Mucosa of descending colon (tissue), 3 donors: ENCODE results near the gene STMN3. TPM values are rescaled to one million over a fixed set of nuclear protein-coding genes. Genes with fewer than 3 reads are reported as not detected.
A peak's percentile ranks its signal among the peaks of the same experiment; 100 is the strongest.

Experiments
- ATAC-seq: fragments of 200-7000 bp; cut with Tn5 transposase; one replicate; pipeline ENCODE4 v1.9.1; 2020; ENCODE audit warnings: mild to moderate bottlenecking, moderate library complexity
- DNase-seq, 3 donors: peaks; one replicate each; pipeline ENCODE4 v3.0.0-alpha.2; 2020
- H3K36me3 ChIP-seq: fragments of 200-600 bp; one replicate; pipeline ENCODE4 v1.8.0; 2021; ENCODE audit warnings: low read depth, mild to moderate bottlenecking
- H3K4me1 ChIP-seq: fragments of 200-600 bp; one replicate; pipeline ENCODE4 v1.8.0; 2021; ENCODE audit warnings: low read depth, mild to moderate bottlenecking
- H3K4me3 ChIP-seq: fragments of 200-600 bp; one replicate; pipeline ENCODE4 v1.8.0; 2021; ENCODE audit warnings: mild to moderate bottlenecking
- H3K9me3 ChIP-seq: fragments of 200-600 bp; one replicate; pipeline ENCODE4 v1.8.0; 2021; ENCODE audit warnings: mild to moderate bottlenecking
- CTCF ChIP-seq: fragments of 200-600 bp; IDR thresholded peaks from one replicate; pipeline ENCODE4 v1.8.0; 2022; ENCODE audit warnings: antibody characterized with exemption, mild to moderate bottlenecking
- intact Hi-C, 2 donors: fragments of 100-400 bp; cut with DNase I in 1 of 2; cut with micrococcal nuclease in 1 of 2; formaldehyde crosslinking; loops; one replicate each; pipeline versions ENCODE4 v1.11.0 to v1.11.1; 2022; cut with DNase I, micrococcal nuclease
- long read RNA-seq, 2 donors: library from polyadenylated mRNA; unstranded; transcript quantifications; one replicate each; pipeline ENCODE4 v2.0.0, GENCODE V29; 2019 to 2021
- total RNA-seq, 3 donors: library from RNA; stranded (reverse); fragmentation: NEBNext Ultra II Directional in 2 of 3; extraction: Animal tissue kit (Norgen Biotek cat#: 25700) in 2 of 3; gene quantifications; one replicate each; pipeline versions ENCODE4 v1.2.1 to v1.2.4, GENCODE V29; 2021 to 2023
- donor health status: DM: no; HTN: no; CAD: no; lungs with moderate emphysema.
- donor health status: DM: no; HTN: no; CAD: no.
- donor health status: DM: no; HTN: yes; CAD: no.

The STMN3 gene
- 10 to 100 TPM in 1 of 3 donors, 1 to 10 TPM in 2; 2.7 to 19.7 (median 6.7) TPM for total RNA-seq
- long read RNA-seq, donor 1, transcript STMN3-201 (5 exons, 2,255 nt) = major isoform, 34 of 46 reads
- long read RNA-seq, donor 1, partial matches to known transcripts = 2 of 46 reads
- long read RNA-seq, donor 1, other reads (novel, unspliced or antisense) = 10 of 46 reads
- long read RNA-seq, donor 2 = 0 reads

- intact Hi-C loops = no loop called here
These were observed at the start of gene STMN3 for GRCh38 chr20:63653041-63653973. STMN3 (minus strand) TSS chr20:63653424; CDS start chr20:63653345, 79 bp downstream.

GRCh38 chr20:63702036-63702665 is 48.9 kb upstream of the STMN3 start:
- Histone ChIP-seq H3K9me3 (no peaks in the 10 kb centered on the region), H3K36me3 (no peaks in the 10 kb centered on the region), H3K4me1 (peaks cover 29% of the 10 kb centered on the region), H3K4me3 (no peak overlapping the region)
- intact Hi-C loops = no loop called here
- DNase-seq (peak in 1 of 3 donors; percentile 48), ATAC-seq (no peak)
- TF ChIP-seq CTCF = no peak

More at GRCh38 chr20:63653041-63653973, at the start of gene STMN3:
- ATAC-seq = peak; percentile 67
- TF ChIP-seq CTCF = no peak
- peak; percentile 83 to 86 (median 86) for DNase-seq
- no peak within 1 kb of the TSS for H3K4me3 ChIP-seq
- H3K9me3 ChIP-seq = no peaks in the 10 kb centered on the region
- H3K36me3 ChIP-seq = no peaks in the 10 kb centered on the region
- H3K4me1 ChIP-seq = peaks cover 22% of the 10 kb centered on the region

- Histone ChIP-seq H3K4me3 (no peak overlapping the region), H3K4me1 (peaks cover 35% of the 10 kb centered on the region), H3K9me3 (no peaks in the 10 kb centered on the region), H3K36me3 (no peaks in the 10 kb centered on the region)
- DNase-seq (peak in 1 of 3 donors; percentile 57), ATAC-seq (no peak)
- no peak for TF ChIP-seq CTCF
- intact Hi-C loops = no loop called here
These were observed 48.3 kb upstream of the STMN3 start for GRCh38 chr20:63701329-63702035.

GRCh38 chr20:63701051-63701328 is 47.8 kb upstream of the STMN3 start:
- intact Hi-C loops = no loop called here
- no peaks in the 10 kb centered on the region for H3K36me3 ChIP-seq
- H3K4me1 ChIP-seq = peaks cover 35% of the 10 kb centered on the region
- TF ChIP-seq CTCF = no peak
- no peaks in the 10 kb centered on the region for H3K9me3 ChIP-seq
- no peak overlapping the region for H3K4me3 ChIP-seq
- ATAC-seq (no peak), DNase-seq (peak in 1 of 3 donors; percentile 49)
